Gastroesophageal sphincter (tissue), 4 donors: ENCODE data around the gene ACKR2. TPM values are rescaled to one million over a fixed set of nuclear protein-coding genes. Genes with fewer than 3 reads are reported as not detected.
"Not testable (repeated sequence)": the region's sequence is repeated elsewhere in the genome, so short reads cannot be mapped to it uniquely, and the experiment has no call there.

ENCODE experiments used
- ATAC-seq: fragments of 150-250 bp; one replicate; pipeline ENCODE4 v1.9.1; 2016; ENCODE audit warnings: mild to moderate bottlenecking, moderate library complexity
- H3K27ac ChIP-seq, 4 donors: fragments of 200-600 bp; sonication (generic) in 3 of 4; 1 replicate in 3 of 4; 2 replicates in 1 of 4; pipeline ENCODE4 v1.5.1; 2016 to 2019
- H3K27me3 ChIP-seq: fragments of 200-600 bp; sonication (generic); one replicate; pipeline ENCODE4 v1.5.1; 2019
- H3K36me3 ChIP-seq, 2 donors: fragments of 200-600 bp; sonication (generic); one replicate each; pipeline ENCODE4 v1.5.1; 2019; ENCODE audit warnings: control low read depth in 1 of 2
- H3K4me1 ChIP-seq, 3 donors: fragments of 200-600 bp; sonication (generic); 1 replicate in 2 of 3; 2 replicates in 1 of 3; pipeline ENCODE4 v1.5.1; 2016 to 2019; ENCODE audit warnings: control low read depth in 2 of 3
- H3K4me3 ChIP-seq, 2 donors: fragments of 200-600 bp; sonication (generic); one replicate each; pipeline ENCODE4 v1.5.1; 2019; ENCODE audit warnings: mild to moderate bottlenecking in 1 of 2, moderate library complexity in 1 of 2
- H3K9me3 ChIP-seq, 3 donors: fragments of 200-600 bp; sonication (generic); one replicate each; pipeline ENCODE4 v1.5.1; 2017 to 2019; ENCODE audit warnings: control low read depth in 2 of 3
- CTCF ChIP-seq, 4 experiments: fragments of 200-600 bp in 2 of 4; fragments of 450-650 bp in 2 of 4; sonication (generic) in 1 of 4; IDR thresholded peaks; one replicate each; pipeline ENCODE4 v1.5.1; 2017 to 2019; ENCODE audit warnings: antibody characterized with exemption in 4 of 4, mild to moderate bottlenecking in 2 of 4, moderate library complexity in 2 of 4
- EP300 ChIP-seq: sonication (generic); formaldehyde crosslinking; IDR thresholded peaks from one replicate; pipeline ENCODE4 v1.6.1; 2017; ENCODE audit warnings: antibody characterized with exemption, mild to moderate bottlenecking
- POLR2A ChIP-seq, 2 donors: fragments of 450-650 bp; IDR thresholded peaks; one replicate each; pipeline ENCODE4 v1.6.1; 2017; ENCODE audit warnings: antibody characterized with exemption in 2 of 2, mild to moderate bottlenecking in 2 of 2, moderate library complexity in 1 of 2
- POLR2AphosphoS5 ChIP-seq: sonication (generic); formaldehyde crosslinking; IDR thresholded peaks from one replicate; pipeline ENCODE4 v1.6.1; 2017; ENCODE audit warnings: antibody characterized with exemption
- WGBS, 2 donors: methylation state at CpG; one replicate each; pipeline ENCODE4 v1.1.5; 2018; ENCODE audit warnings: low coverage in 1 of 2; 5-methylcytosine and 5-hydroxymethylcytosine counted together
- total RNA-seq, 4 donors: library from RNA; depleted of rRNA; stranded (reverse); fragments of >200 nt; gene quantifications; one replicate each; pipeline ENCODE4 v1.1.0, GENCODE V29; 2016

ACKR2 gene
- total RNA-seq, 4 donors from 2014 or later, result 5.9 to 9.3 (median 7.4) TPM

GRCh38 chr3:42807929-42808328 is 1.3 kb upstream of the ACKR2 start:
- Histone ChIP-seq H3K27ac (no peak overlapping the region), H3K9me3 (no peaks in the 10 kb centered on the region), H3K36me3 (no peaks in the 10 kb centered on the region), H3K27me3 (no peaks in the 10 kb centered on the region), H3K4me3 (no peak overlapping the region), H3K4me1 (peaks cover 0 to 16% (median 6%) of the 10 kb centered on the region in 3 donors)
- TF ChIP-seq CTCF (IDR thresholded peaks at IDR 0.05) (no peak), POLR2A (IDR thresholded peaks at IDR 0.05) (no peak), POLR2AphosphoS5 (no peak), EP300 (no peak)
- WGBS, 2 donors, result 83 to 88% methylated on average over 4 of the region's 4 CpGs
- no peak for ATAC-seq

GRCh38 chr3:42810706-42811105 is 1.5 kb downstream of the ACKR2 start:
- not testable (repeated sequence) for H3K9me3 ChIP-seq, H3K27ac ChIP-seq, ATAC-seq, H3K27me3 ChIP-seq, H3K36me3 ChIP-seq, H3K4me3 ChIP-seq
- WGBS, 2 donors, result 85 to 92% methylated on average over 4 to 10 of the region's 10 CpGs
- H3K4me1 ChIP-seq, result peaks cover 0 to 21% (median 6%) of the 10 kb centered on the region in 3 donors

- not testable (repeated sequence) for H3K27ac ChIP-seq, ATAC-seq
- 79 to 82% methylated on average over 4 to 11 of the region's 15 CpGs for WGBS, 2 donors
These were observed 2.1 kb downstream of the ACKR2 start for GRCh38 chr3:42811118-42811883.

GRCh38 chr3:42814246-42814645 is 5.0 kb downstream of the ACKR2 start:
- WGBS, 2 donors, result 56 to 58% methylated on average over 5 of the region's 5 CpGs
- Histone ChIP-seq H3K9me3 (no peaks in the 10 kb centered on the region), H3K36me3 (no peaks in the 10 kb centered on the region), H3K27me3 (no peaks in the 10 kb centered on the region), H3K27ac (peak overlapping the region in 3 of 4 donors; percentile 35 to 66 (median 65)), H3K4me3 (no peak overlapping the region), H3K4me1 (peaks cover 0 to 34% (median 6%) of the 10 kb centered on the region in 3 donors)
- no peak for TF ChIP-seq CTCF (IDR thresholded peaks at IDR 0.05)
- TF ChIP-seq POLR2AphosphoS5, result no peak
- TF ChIP-seq POLR2A (IDR thresholded peaks at IDR 0.05), result no peak
- no peak for TF ChIP-seq EP300
- ATAC-seq, result no peak

More at GRCh38 chr3:42811118-42811883, 2.1 kb downstream of the ACKR2 start:
- H3K4me3 ChIP-seq, H3K36me3 ChIP-seq, H3K9me3 ChIP-seq, H3K27me3 ChIP-seq: not testable (repeated sequence)
- H3K4me1 ChIP-seq, result peaks cover 0 to 26% (median 6%) of the 10 kb centered on the region in 3 donors

- no peaks in the 10 kb centered on the region for H3K9me3 ChIP-seq
- H3K4me3 ChIP-seq, result no peak overlapping the region
- peak; percentile 43 for ATAC-seq
- H3K27ac ChIP-seq, result peak overlapping the region; percentile 35 to 66 (median 60)
- no peaks in the 10 kb centered on the region for H3K36me3 ChIP-seq
- WGBS, 2 donors, result 20 to 21% methylated on average over 2 of the region's 2 CpGs
- H3K27me3 ChIP-seq, result no peaks in the 10 kb centered on the region
- TF ChIP-seq POLR2AphosphoS5 (peak; percentile 71), EP300 (no peak)
- H3K4me1 ChIP-seq, result peaks cover 0 to 41% (median 6%) of the 10 kb centered on the region in 3 donors
These were observed 5.8 kb downstream of the ACKR2 start for GRCh38 chr3:42814914-42815507.

GRCh38 chr3:42815826-42816225 is 6.6 kb downstream of the ACKR2 start:
- Histone ChIP-seq H3K27me3 (no peaks in the 10 kb centered on the region), H3K4me1 (peaks cover 0 to 41% (median 6%) of the 10 kb centered on the region in 3 donors), H3K4me3 (no peak overlapping the region), H3K27ac (peak overlapping the region; percentile 35 to 66 (median 60)), H3K9me3 (no peaks in the 10 kb centered on the region), H3K36me3 (no peaks in the 10 kb centered on the region)
- no peak for ATAC-seq
- TF ChIP-seq EP300 (no peak), POLR2AphosphoS5 (no peak), POLR2A (IDR thresholded peaks at IDR 0.05) (no peak), CTCF (IDR thresholded peaks at IDR 0.05) (no peak)
- WGBS, 2 donors, result 42 to 48% methylated on average over 2 of the region's 2 CpGs
